ENCODE measurements around the gene SV2C.

DNA sequence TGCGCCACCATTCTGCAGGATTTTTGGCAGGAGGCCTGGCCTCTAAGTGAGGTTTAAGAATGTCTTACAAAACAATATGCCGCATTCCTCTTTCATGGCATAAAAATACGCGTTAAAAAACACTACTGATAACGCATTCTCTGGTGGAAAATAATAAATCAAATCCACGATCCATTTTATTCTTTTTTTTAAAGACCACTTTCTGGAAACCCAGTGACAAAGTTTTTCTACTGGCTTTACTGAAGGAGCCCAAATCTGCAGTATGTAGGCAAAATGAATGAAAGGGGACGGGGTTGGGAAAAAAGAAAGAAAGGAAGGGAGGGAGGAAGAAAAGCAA, 2.0 kb downstream of the SV2C start:
- TF ChIP-seq POLR2A (IDR thresholded peaks at IDR 0.05) (no peak), CTCF (IDR thresholded peaks at IDR 0.05) (no peak), EP300 (IDR thresholded peaks at IDR 0.05) (no peak), POLR2AphosphoS5 (IDR thresholded peaks at IDR 0.05) (no peak)

Measured in sigmoid colon (tissue), 4 donors.